ENCODE results near the gene EFCC1. TPM values are rescaled to one million over a fixed set of nuclear protein-coding genes. Genes with fewer than 3 reads are reported as not detected.

EFCC1 gene
- total RNA-seq, 2 experiments from 2014 or later, result 0.10 to 0.20 TPM

- Mint-ChIP-seq H3K4me1 (ENCODE audit: low read depth) (no peaks in the 10 kb centered on the region), H3K27ac (no peak overlapping the region), H3K9me3 (no peaks in the 10 kb centered on the region), H3K36me3 (ENCODE audit: low read depth) (no peaks in the 10 kb centered on the region), H3K27me3 (ENCODE audit: low read depth) (no peaks in the 10 kb centered on the region), H3K4me3 (no peak overlapping the region)
- DNase-seq, result no peak
- intact Hi-C loops (cut with micrococcal nuclease), result no loop called here
- CTCF ChIA-PET, result no interaction called here
These were observed 16.5 kb upstream of the EFCC1 start for GRCh38 chr3:128984596-128984995.

- Mint-ChIP-seq H3K27ac (no peak overlapping the region), H3K27me3 (ENCODE audit: low read depth) (no peaks in the 10 kb centered on the region), H3K36me3 (ENCODE audit: low read depth) (no peaks in the 10 kb centered on the region), H3K9me3 (no peaks in the 10 kb centered on the region), H3K4me3 (no peak overlapping the region), H3K4me1 (ENCODE audit: low read depth) (no peaks in the 10 kb centered on the region)
- CTCF ChIA-PET, result interaction anchor here (1.7 kb wide), 1 partner anchor 17 kb away, joined by 6 read pairs; no protein-coding TSS in a partner anchor
- no peak for DNase-seq
- intact Hi-C loops (cut with micrococcal nuclease), result no loop called here
These were observed 13.6 kb upstream of the EFCC1 start for GRCh38 chr3:128987302-128988100.

GRCh38 chr3:128988286-128988685 is 12.8 kb upstream of the EFCC1 start:
- DNase-seq, result no peak
- H3K9me3 Mint-ChIP-seq, result no peaks in the 10 kb centered on the region

GRCh38 chr3:128991355-128991895 is 9.7 kb upstream of the EFCC1 start:
- CTCF ChIA-PET, result interaction anchor here (2.7 kb wide), 1 partner anchor 21 kb away, joined by 12 read pairs; no protein-coding TSS in a partner anchor
- intact Hi-C loops (cut with micrococcal nuclease), result loop anchor here (10.0 kb wide), 1 partner anchor 323 kb away; a partner anchor contains a TSS
- no peaks in the 10 kb centered on the region for H3K9me3 Mint-ChIP-seq

More at GRCh38 chr3:128988286-128988685, 12.8 kb upstream of the EFCC1 start:
- intact Hi-C loops (cut with micrococcal nuclease), result no loop called here
- H3K36me3 Mint-ChIP-seq (ENCODE audit: low read depth), result no peaks in the 10 kb centered on the region
- no peaks in the 10 kb centered on the region for H3K4me1 Mint-ChIP-seq (ENCODE audit: low read depth)
- H3K27me3 Mint-ChIP-seq (ENCODE audit: low read depth), result no peaks in the 10 kb centered on the region
- no peak overlapping the region for H3K4me3 Mint-ChIP-seq
- H3K27ac Mint-ChIP-seq, result no peak overlapping the region
- CTCF ChIA-PET, result interaction anchor here (1.7 kb wide), 1 partner anchor 17 kb away, joined by 6 read pairs; no protein-coding TSS in a partner anchor

GRCh38 chr3:128992926-128993460 is 8.1 kb upstream of the EFCC1 start:
- no peak for DNase-seq
- H3K9me3 Mint-ChIP-seq, result no peaks in the 10 kb centered on the region
- H3K4me1 Mint-ChIP-seq (ENCODE audit: low read depth), result peaks cover 23% of the 10 kb centered on the region
- H3K27ac Mint-ChIP-seq, result no peak overlapping the region
- intact Hi-C loops (cut with micrococcal nuclease), result loop anchor here (10.0 kb wide), 1 partner anchor 322 kb away; a partner anchor contains a TSS
- CTCF ChIA-PET, result interaction anchor here (0.8 to 1.4 kb wide), 3 partner anchors 24 to 61 kb away, joined by 3 to 4 read pairs (median 3); no protein-coding TSS in a partner anchor
- H3K4me3 Mint-ChIP-seq, result peak overlapping the region; percentile 62
- H3K36me3 Mint-ChIP-seq (ENCODE audit: low read depth), result no peaks in the 10 kb centered on the region
- no peaks in the 10 kb centered on the region for H3K27me3 Mint-ChIP-seq (ENCODE audit: low read depth)

More at GRCh38 chr3:128991355-128991895, 9.7 kb upstream of the EFCC1 start:
- no peaks in the 10 kb centered on the region for H3K27me3 Mint-ChIP-seq (ENCODE audit: low read depth)
- DNase-seq, result no peak
- H3K36me3 Mint-ChIP-seq (ENCODE audit: low read depth), result no peaks in the 10 kb centered on the region
- no peak overlapping the region for H3K4me3 Mint-ChIP-seq
- no peak overlapping the region for H3K27ac Mint-ChIP-seq
- peaks cover 23% of the 10 kb centered on the region for H3K4me1 Mint-ChIP-seq (ENCODE audit: low read depth)

- no peaks in the 10 kb centered on the region for H3K9me3 Mint-ChIP-seq
- peak within 1 kb of the TSS; percentile 68 for H3K4me3 Mint-ChIP-seq
- no peaks in the 10 kb centered on the region for H3K36me3 Mint-ChIP-seq (ENCODE audit: low read depth)
- DNase-seq, result peak; percentile 95
- no peak within 1 kb of the TSS for H3K27ac Mint-ChIP-seq
- CTCF ChIA-PET, result interaction anchor here (0.6 to 4.0 kb wide), 7 partner anchors 14 to 60 kb away, joined by 3 to 30 read pairs (median 4); no protein-coding TSS in a partner anchor
- intact Hi-C loops (cut with micrococcal nuclease), result loop anchor here (1.0 to 10.0 kb wide), 3 partner anchors 9 to 321 kb away; a partner anchor contains a TSS
- H3K27me3 Mint-ChIP-seq (ENCODE audit: low read depth), result no peaks in the 10 kb centered on the region
- H3K4me1 Mint-ChIP-seq (ENCODE audit: low read depth), result peaks cover 25% of the 10 kb centered on the region
These were observed 7.5 kb upstream of the EFCC1 start, which contains the start of gene CFAP92 for GRCh38 chr3:128993461-128994172. TSS of gene CFAP92 (minus strand) at chr3:128994076. CDS start at chr3:128993304, 772 bp downstream.

GRCh38 chr3:128994173-128994512 is 7.0 kb upstream of the EFCC1 start:
- H3K4me3 Mint-ChIP-seq, result peak overlapping the region; percentile 68
- no peak overlapping the region for H3K27ac Mint-ChIP-seq

GRCh38 chr3:128994581-128995546 is 6.2 kb upstream of the EFCC1 start:
- Mint-ChIP-seq H3K36me3 (ENCODE audit: low read depth) (no peaks in the 10 kb centered on the region), H3K27me3 (ENCODE audit: low read depth) (no peaks in the 10 kb centered on the region), H3K4me1 (ENCODE audit: low read depth) (peaks cover 34% of the 10 kb centered on the region), H3K4me3 (peak overlapping the region; percentile 68), H3K9me3 (no peaks in the 10 kb centered on the region), H3K27ac (no peak overlapping the region)
- intact Hi-C loops (cut with micrococcal nuclease), result loop anchor here (1.0 to 10.0 kb wide), 3 partner anchors 7 to 320 kb away; a partner anchor contains a TSS
- DNase-seq, result no peak
- CTCF ChIA-PET, result interaction anchor here (0.6 to 4.0 kb wide), 11 partner anchors 9 to 252 kb away, joined by 3 to 30 read pairs (median 4); no protein-coding TSS in a partner anchor

More at GRCh38 chr3:128994173-128994512, 7.0 kb upstream of the EFCC1 start:
- Mint-ChIP-seq H3K27me3 (ENCODE audit: low read depth) (no peaks in the 10 kb centered on the region), H3K4me1 (ENCODE audit: low read depth) (peaks cover 30% of the 10 kb centered on the region), H3K9me3 (no peaks in the 10 kb centered on the region), H3K36me3 (ENCODE audit: low read depth) (no peaks in the 10 kb centered on the region)
- DNase-seq, result no peak
- CTCF ChIA-PET, result interaction anchor here (0.6 to 4.0 kb wide), 7 partner anchors 13 to 253 kb away, joined by 3 to 30 read pairs (median 4); no protein-coding TSS in a partner anchor
- intact Hi-C loops (cut with micrococcal nuclease), result loop anchor here (1.0 to 10.0 kb wide), 3 partner anchors 8 to 321 kb away; a partner anchor contains a TSS

GRCh38 chr3:128995737-128996136 is 5.4 kb upstream of the EFCC1 start:
- no peaks in the 10 kb centered on the region for H3K9me3 Mint-ChIP-seq
- intact Hi-C loops (cut with micrococcal nuclease), result loop anchor here (2.0 to 10.0 kb wide), 2 partner anchors 31 to 319 kb away; a partner anchor contains a TSS
- no peak for DNase-seq
- H3K36me3 Mint-ChIP-seq (ENCODE audit: low read depth), result no peaks in the 10 kb centered on the region
- peaks cover 5% of the 10 kb centered on the region for H3K27me3 Mint-ChIP-seq (ENCODE audit: low read depth)
- peaks cover 35% of the 10 kb centered on the region for H3K4me1 Mint-ChIP-seq (ENCODE audit: low read depth)
- H3K4me3 Mint-ChIP-seq, result no peak overlapping the region
- H3K27ac Mint-ChIP-seq, result no peak overlapping the region
- CTCF ChIA-PET, result interaction anchor here (1.0 to 4.0 kb wide), 4 partner anchors 9 to 250 kb away, joined by 3 to 30 read pairs (median 6); no protein-coding TSS in a partner anchor

GRCh38 chr3:128996200-128996599 is 4.9 kb upstream of the EFCC1 start:
- Mint-ChIP-seq H3K36me3 (ENCODE audit: low read depth) (no peaks in the 10 kb centered on the region), H3K27ac (no peak overlapping the region), H3K4me1 (ENCODE audit: low read depth) (peaks cover 35% of the 10 kb centered on the region), H3K27me3 (ENCODE audit: low read depth) (peaks cover 5% of the 10 kb centered on the region), H3K4me3 (no peak overlapping the region), H3K9me3 (no peaks in the 10 kb centered on the region)
- CTCF ChIA-PET, result interaction anchor here (1.0 to 4.0 kb wide), 4 partner anchors 8 to 250 kb away, joined by 3 to 30 read pairs (median 6); no protein-coding TSS in a partner anchor
- no peak for DNase-seq
- intact Hi-C loops (cut with micrococcal nuclease), result loop anchor here (10.0 kb wide), 1 partner anchor 319 kb away; a partner anchor contains a TSS
